ENCODE results near the gene SATB2. TPM values are rescaled to one million over a fixed set of nuclear protein-coding genes. Genes with fewer than 3 reads are reported as not detected.

SATB2 gene
- total RNA-seq, 2 donors from 2014 or later: 133 to 178 TPM

DNA sequence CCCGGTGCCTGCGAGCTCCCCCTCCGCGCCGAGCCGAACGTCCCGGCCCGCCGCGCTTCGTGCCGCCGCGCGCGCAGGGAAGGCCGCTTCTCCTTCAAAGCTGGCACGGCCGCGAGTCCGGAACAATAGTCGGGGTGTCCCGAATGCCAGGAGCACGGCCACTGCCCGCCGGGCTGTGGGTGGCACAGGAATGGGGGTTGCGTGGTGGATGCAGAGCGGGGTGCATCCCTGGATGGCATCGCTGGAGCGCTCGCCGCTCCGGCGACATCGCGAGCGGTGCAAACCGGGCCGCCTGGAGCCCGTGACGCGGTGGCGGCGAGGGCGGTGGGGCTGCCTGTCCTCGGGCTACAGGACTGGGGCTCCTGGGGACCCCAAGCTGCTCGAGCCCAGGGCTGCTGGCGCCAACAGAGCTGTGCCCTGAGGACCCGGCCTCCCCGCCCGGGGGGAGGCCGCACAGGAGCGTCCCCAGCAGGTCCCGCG lies 1.1 kb upstream of the SATB2 start:
- peaks cover 2% of the 10 kb centered on the region for H3K27me3 ChIP-seq
- peak overlapping the region; percentile 79 for H3K4me3 ChIP-seq
- intact Hi-C loops (cut with DNase I): loop anchor here (5.0 kb wide), 1 partner anchor 687 kb away; no protein-coding TSS in a partner anchor
- no peaks in the 10 kb centered on the region for H3K4me1 ChIP-seq
- peak overlapping the region; percentile 86 for H3K27ac ChIP-seq
- no peaks in the 10 kb centered on the region for H3K9me3 ChIP-seq
- no peak for TF ChIP-seq CTCF (IDR thresholded peaks at IDR 0.05)
- H3K36me3 ChIP-seq: no peaks in the 10 kb centered on the region
- no peak for DNase-seq
- H3K9ac ChIP-seq (ENCODE audit: low read depth in 2 of 2, low read length in 2 of 2): peak overlapping the region; percentile 90 to 92

- Histone ChIP-seq H3K4me1 (no peaks in the 10 kb centered on the region), H3K9ac (ENCODE audit: low read depth in 2 of 2, low read length in 2 of 2) (peak overlapping the region; percentile 90 to 92), H3K9me3 (no peaks in the 10 kb centered on the region), H3K36me3 (no peaks in the 10 kb centered on the region), H3K27me3 (no peaks in the 10 kb centered on the region), H3K4me3 (peak overlapping the region; percentile 79), H3K27ac (peak overlapping the region; percentile 86)
- no peak for TF ChIP-seq CTCF (IDR thresholded peaks at IDR 0.05)
- DNase-seq: peak; percentile 69
- intact Hi-C loops (cut with DNase I): loop anchor here (5.0 kb wide), 1 partner anchor 686 kb away; no protein-coding TSS in a partner anchor
Observed at GRCh38 chr2:199458009-199458805, 468 bp upstream of the SATB2 start.

DNA sequence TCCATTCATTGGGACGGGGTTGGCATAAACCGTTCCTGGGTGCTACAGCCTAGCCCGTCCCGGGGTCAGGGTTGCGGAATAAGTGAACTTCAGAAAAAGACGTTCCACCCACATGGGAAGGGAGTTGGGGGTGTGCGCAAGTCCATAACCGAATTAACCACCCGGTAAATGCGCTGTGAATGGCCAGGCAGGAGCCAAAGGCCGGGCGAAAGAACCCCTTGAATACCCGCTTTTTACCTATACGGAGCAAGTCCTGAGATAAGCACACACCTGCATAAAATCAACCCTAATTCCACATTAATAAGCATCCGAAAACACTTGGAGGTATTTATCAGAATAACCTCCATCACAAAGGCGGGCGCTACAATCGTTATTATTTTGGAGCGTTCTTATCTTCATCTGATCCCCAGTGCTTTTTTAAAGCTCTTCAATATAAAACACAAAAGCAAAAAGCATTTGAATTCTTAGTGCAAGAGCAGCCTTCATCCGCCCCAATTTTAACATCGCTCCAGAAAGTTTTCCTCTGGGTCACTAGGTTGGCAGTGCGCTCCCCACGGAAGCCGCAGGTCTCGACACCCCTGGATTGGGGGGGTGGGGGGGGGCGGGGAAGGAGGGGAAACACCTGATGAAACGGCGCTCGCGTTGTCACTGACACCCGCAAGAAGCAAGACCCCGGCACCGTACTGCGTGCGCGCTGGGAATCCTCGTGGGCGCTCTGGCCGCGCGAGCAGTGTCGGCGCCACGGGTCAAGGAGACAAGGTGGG lies 1.2 kb downstream of the SATB2 start:
- intact Hi-C loops (cut with DNase I): loop anchor here (5.0 kb wide), 1 partner anchor 684 kb away; no protein-coding TSS in a partner anchor
- Histone ChIP-seq H3K27ac (peak overlapping the region; percentile 86), H3K9me3 (no peaks in the 10 kb centered on the region), H3K36me3 (no peaks in the 10 kb centered on the region), H3K9ac (ENCODE audit: low read depth in 2 of 2, low read length in 2 of 2) (peak overlapping the region; percentile 70 to 90), H3K27me3 (no peaks in the 10 kb centered on the region), H3K4me1 (no peaks in the 10 kb centered on the region), H3K4me3 (peak overlapping the region; percentile 79)
- TF ChIP-seq CTCF (IDR thresholded peaks at IDR 0.05): no peak
- no peak for DNase-seq

- TF ChIP-seq CTCF (IDR thresholded peaks at IDR 0.05): no peak
- intact Hi-C loops (cut with DNase I): loop anchor here (5.0 kb wide), 1 partner anchor 683 kb away; no protein-coding TSS in a partner anchor
- Histone ChIP-seq H3K9ac (ENCODE audit: low read depth in 2 of 2, low read length in 2 of 2) (peak overlapping the region; percentile 70 to 88), H3K36me3 (no peaks in the 10 kb centered on the region), H3K9me3 (no peaks in the 10 kb centered on the region), H3K27ac (peak overlapping the region; percentile 86), H3K4me1 (no peaks in the 10 kb centered on the region), H3K27me3 (no peaks in the 10 kb centered on the region), H3K4me3 (peak overlapping the region; percentile 79)
- peak; percentile 85 for DNase-seq
Observed at GRCh38 chr2:199455545-199456382, 2.0 kb downstream of the SATB2 start.

DNA sequence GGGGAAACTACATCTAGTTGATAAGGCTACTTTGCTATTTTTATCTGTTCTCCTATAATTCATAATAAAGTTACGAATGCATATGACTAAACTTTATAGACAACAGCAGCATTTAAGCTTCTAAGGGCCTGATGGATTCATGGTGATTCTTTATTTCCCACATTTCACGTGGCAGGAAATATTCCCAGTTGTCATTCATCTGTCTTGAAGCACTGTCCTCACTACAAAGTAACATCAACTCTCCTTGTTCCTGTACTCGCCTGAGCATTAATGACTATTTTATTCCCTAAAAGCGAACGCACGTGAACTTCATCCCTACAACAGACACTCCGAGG lies 2.6 kb downstream of the SATB2 start:
- no peak for TF ChIP-seq CTCF (IDR thresholded peaks at IDR 0.05)
- peak overlapping the region in 1 of 2 donors; percentile 88 for H3K9ac ChIP-seq (ENCODE audit: low read depth in 2 of 2, low read length in 2 of 2)
- H3K36me3 ChIP-seq: no peaks in the 10 kb centered on the region
- no peaks in the 10 kb centered on the region for H3K9me3 ChIP-seq
- no peak for DNase-seq
- intact Hi-C loops (cut with DNase I): loop anchor here (5.0 kb wide), 1 partner anchor 683 kb away; no protein-coding TSS in a partner anchor
- peak overlapping the region; percentile 86 for H3K27ac ChIP-seq
- no peaks in the 10 kb centered on the region for H3K4me1 ChIP-seq
- H3K27me3 ChIP-seq: no peaks in the 10 kb centered on the region
- H3K4me3 ChIP-seq: peak overlapping the region; percentile 79
